Islet of Langerhans (tissue), 1 donor: ENCODE results near the gene FAM219A.
"Not testable (repeated sequence)": the region's sequence is repeated elsewhere in the genome, so short reads cannot be mapped to it uniquely, and the experiment has no call there.

Experiments used
- FAIRE-seq: peaks from one replicate; lab custom pipeline; 2011; peaks lifted over from hg19 to GRCh38; lab: Jason Lieb, UNC

FAM219A gene

DNA sequence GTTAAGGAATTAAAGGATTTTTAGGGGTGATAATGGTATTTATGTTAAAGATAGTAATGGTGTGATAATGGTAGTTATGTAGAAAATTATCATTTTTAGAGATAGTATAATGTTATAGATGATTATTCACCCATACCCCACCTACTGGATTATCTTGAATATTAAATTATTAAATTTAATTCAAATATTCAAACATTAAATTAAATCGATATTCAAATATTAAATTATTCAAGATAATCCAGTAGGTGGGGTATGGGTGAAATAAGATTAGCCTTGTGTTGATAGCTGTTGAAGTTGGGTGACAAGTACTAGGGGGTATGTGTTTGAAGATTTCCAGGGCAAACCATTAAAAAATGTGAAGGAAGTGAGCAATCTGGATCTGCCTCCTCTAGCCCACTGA, 15.6 kb downstream of the FAM219A start:
- no peak for FAIRE-seq

GRCh38 chr9:34440017-34440416, 18.4 kb downstream of the FAM219A start:
- FAIRE-seq, result no peak

DNA sequence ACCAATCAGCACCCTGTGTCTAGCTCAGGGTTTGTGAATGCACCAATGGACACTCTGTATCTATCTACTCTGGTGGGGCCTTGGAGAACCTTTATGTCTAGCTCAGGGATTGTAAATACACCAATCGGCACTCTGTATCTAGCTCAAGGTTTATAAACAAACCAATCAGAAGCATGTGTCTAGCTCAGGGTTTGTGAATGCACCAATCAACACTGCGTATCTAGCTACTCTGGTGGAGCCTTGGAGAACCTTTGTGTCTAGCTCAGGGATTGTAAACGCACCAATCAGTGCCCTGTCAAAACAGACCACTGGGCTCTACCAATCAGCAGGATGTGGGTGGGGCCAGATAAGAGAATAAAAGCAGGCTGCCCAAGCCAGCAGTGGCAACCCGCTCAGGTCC, 19.9 kb downstream of the FAM219A start:
- not testable (repeated sequence) for FAIRE-seq

GRCh38 chr9:34437926-34438307, 20.5 kb downstream of the FAM219A start:
- FAIRE-seq, result not testable (repeated sequence)

DNA sequence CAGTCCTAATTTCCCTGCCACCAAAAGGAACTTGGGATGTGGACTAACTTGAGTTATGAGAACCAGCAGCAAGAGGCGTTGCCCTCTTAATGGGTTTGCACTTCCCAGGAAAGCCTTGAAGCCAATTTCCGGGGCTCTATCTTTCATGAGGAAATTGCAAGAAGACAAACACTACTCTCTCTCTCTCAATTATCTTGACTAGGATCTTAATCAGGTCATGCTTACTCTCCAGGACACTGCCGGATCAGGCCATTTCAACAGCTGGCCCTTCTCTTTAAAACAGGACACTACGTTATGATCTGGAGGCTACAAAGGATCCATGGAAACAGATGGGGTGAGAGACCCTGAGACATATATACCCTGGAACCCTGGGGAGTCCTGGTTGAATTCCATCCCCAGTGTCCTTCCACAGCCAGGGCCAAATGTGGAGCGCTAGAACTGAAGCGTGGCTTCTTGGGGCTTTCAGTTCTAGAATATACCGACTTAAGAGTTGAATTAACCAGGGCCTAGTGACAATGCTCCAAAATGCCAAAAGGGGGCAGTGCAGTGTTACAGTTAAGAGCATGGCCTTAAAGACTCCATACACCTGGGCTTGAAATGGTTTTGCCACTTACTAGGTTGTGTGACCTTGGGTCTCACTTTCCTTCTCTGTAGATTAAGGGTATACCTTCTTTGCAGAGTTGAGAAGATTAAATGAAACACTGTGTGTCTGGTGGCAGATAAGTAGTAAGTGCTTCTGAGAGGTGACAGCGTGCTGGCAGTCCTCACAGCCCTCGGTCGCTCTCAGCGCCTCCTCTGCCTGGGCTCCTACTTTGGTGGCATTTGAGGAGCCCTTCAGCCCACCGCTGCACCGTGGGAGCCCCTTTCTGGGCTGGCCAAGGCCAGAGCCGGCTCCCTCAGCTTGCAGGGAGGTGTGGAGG, 21.1 kb downstream of the FAM219A start:
- peak; percentile 77 for FAIRE-seq

- no peak for FAIRE-seq
Observed at GRCh38 chr9:34431667-34432066, 26.7 kb downstream of the FAM219A start.

GRCh38 chr9:34430843-34431437, 27.4 kb downstream of the FAM219A start:
- FAIRE-seq, result peak; percentile 43

GRCh38 chr9:34428325-34428958, 29.9 kb downstream of the FAM219A start:
- no peak for FAIRE-seq

DNA sequence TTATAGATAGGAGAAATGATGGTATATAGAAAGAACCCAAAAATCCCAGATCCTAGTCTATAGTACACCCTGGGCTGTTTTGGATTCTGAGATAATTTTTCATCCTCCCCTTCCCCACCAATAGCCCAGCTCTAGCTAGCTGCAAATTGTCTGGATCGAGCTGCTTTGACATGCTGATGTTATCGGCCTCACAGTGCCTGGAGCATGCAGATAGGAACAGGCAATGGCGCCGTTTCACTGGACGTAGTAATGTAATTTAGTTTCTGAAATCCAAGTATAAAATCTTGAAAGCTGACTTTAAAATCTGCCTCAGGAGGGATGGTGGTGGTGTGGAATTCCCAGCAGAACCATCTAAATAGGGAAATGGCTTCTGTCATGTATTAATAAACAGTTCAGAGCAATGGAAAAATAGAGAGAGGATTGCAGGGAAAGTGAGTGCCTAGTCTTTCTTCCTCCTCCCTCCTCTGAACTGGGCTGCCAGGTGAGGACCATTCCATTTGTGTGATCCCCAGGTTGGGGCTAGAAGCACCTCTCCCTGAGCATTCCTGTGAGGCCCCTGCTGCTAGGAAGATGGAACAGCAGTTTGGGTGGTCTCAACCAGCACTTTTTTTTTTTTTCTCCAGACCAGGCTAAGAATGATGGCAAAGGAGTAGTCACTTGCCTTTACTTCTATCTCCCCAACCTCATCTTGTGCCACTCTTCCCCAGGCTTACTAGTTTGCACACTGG, 31.9 kb downstream of the FAM219A start:
- no peak for FAIRE-seq

GRCh38 chr9:34419716-34420504, 38.5 kb downstream of the FAM219A start:
- no peak for FAIRE-seq

GRCh38 chr9:34417734-34418133, 40.6 kb downstream of the FAM219A start:
- no peak for FAIRE-seq

- FAIRE-seq, result no peak
Observed at GRCh38 chr9:34413231-34413852, 45.0 kb downstream of the FAM219A start.

DNA sequence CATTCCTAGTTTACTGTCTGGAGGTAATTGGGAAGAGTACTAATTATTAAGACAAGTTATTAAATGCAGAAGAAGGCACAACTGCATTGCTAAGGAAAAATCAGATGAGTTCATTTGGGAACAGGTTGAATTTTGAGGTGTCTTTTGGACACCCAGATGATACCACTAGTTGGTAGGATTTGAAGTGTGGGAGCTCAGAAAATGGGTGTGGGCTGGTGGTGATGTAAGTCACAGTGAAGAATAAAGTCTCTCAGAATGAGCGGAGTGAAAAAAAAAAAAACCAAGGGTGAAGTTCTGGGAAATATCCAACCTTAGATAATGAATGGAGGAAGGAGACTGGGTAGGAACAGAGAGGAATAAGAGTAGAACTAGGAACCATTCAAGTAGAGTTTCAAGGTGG, 46.0 kb downstream of the FAM219A start:
- no peak for FAIRE-seq

DNA sequence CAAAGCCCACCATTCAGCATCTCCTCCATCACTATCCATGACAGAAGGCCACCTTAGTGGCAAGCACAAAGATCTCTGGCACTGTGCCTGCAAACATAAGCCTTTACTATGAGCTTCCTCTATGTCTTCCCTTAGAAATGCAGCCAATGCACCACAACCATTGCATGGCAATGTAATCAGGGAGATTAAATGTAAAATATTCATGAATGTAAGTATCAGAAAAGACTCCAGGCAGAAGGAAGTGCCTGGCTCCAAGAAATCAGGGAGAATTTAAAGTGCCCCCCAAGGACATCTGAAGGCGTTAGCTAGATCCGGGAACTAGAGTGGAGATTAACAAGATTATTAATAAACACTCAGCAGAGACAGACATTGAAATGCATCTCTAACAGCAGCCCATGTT, 49.2 kb downstream of the FAM219A start:
- no peak for FAIRE-seq

GRCh38 chr9:34408173-34408572, 50.2 kb downstream of the FAM219A start:
- no peak for FAIRE-seq

GRCh38 chr9:34406219-34406618, 52.2 kb downstream of the FAM219A start:
- no peak for FAIRE-seq

DNA sequence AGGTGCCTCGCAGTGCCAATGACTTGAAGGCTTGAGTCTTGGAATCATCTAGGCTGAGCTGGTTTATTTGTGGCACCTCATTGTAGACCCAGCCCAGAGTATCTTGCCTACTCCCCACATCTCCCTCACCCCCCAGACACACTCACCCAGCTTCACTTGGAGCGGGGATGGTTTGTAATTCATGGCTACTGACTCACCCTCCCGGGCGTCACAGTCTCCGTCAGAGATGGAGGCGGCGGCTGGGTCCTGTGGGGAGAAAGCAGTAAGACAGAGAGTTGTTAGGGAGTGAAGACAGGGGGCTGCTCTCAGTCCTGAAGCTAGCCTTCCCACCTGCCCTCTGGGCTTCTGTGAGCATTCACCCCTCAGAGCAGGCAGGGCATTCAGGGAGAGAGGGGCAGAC, 52.7 kb downstream of the FAM219A start:
- no peak for FAIRE-seq

DNA sequence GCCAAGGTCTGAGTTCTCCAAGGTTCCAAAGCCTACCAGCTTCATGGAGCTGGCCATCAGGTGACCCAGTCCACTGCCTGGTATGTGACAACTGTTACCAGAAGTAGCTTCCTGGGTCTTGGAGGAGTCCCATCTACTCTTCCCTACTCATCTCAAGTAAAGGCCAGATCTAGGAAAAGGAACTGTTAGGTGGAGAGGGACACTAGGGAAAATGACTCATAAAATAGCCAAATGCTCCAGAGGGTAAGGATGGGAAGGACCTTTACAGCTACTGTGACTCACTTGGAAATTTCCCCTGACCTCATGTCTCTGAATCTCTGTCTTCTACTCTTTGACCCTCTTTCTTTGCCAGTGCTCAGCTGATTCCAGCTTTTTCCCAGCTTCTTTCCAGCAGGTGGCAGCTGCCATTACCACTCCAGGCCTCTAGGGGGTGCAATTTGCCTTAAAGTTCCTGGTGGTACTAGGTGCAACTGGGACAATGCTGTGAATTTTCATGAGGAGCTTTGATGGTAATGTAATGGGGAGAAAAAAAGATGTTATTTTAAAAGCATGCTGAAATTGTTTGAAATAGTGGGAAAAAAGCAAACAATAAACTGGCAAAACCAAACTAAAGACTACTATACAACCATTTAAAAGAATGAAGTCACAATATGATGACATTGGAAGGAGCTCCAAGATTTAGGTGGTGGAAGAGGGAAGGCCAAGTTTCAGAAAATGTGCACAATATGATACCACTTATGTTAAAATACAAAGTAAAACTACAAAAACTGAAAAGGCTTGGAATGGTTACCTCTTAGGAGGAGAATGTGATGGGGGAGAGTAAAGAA, 54.6 kb downstream of the FAM219A start:
- peak; percentile 96 for FAIRE-seq

DNA sequence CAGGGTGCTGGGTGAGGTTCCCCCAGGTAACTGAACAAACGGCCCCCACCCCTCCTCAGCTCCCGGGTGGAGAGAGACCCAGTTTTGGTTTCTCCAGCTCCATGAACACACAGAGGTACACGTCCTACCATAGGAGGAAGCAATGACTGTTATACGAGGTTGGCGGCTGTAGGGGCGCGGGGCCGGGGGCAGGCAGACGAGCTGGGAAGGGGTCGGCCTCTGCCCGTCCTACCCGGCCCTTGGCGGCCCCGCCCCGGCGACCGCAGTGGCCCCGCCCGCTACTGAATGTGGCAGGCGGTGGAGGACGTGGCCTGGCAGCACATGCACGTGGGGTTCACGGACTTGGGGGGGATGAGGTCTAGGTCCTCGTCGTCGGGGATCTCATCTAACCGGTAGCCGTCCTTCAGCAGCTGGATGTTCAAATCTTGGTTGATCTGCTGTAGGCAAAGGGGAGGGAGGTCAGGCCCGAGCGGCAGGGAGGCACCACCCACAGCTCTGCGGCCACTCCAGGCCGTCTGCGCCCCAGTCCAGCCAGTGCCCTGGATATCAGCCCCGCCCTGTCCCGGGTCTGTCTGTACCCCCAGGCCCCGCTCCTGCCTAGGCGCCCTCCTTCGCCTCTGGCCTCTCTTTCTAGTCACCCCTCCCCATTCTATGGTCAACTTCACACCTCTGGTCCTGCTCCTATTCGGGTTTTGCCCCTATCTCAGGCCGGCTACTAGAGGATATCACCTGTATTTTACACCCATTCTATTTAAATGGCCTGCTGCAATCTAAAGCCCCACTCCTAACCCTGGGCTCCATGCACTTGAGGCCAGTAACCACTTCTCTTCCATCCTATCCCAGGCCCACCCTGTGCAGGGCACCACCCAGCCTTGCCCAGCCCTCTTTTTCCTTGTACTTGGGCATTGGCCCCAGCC, 57.4 kb downstream of the FAM219A start:
- no peak for FAIRE-seq
